Liver (tissue), 9 donors: ENCODE measurements around the gene CLCN7. TPM values are rescaled to one million over a fixed set of nuclear protein-coding genes. Genes with fewer than 3 reads are reported as not detected.

Experiments
- DNase-seq: peaks from one replicate; pipeline ENCODE4 v3.0.0-alpha.2; 2017; ENCODE audit warnings: low spot score
- H3K27ac ChIP-seq, 2 donors: one replicate each; pipeline ENCODE4 v1.7.0; 2013; ENCODE audit warnings: inconsistent platforms in 2 of 2, low read length in 2 of 2, control low read depth in 1 of 2, low read depth in 1 of 2, mild to moderate bottlenecking in 1 of 2
- H3K27me3 ChIP-seq, 4 donors: one replicate each; pipeline versions ENCODE4 v1.6.1 to v1.7.0; 2013; ENCODE audit warnings: low read length in 3 of 4, inconsistent platforms in 1 of 4, mild to moderate bottlenecking in 1 of 4, moderate library complexity in 1 of 4; ENCODE audit not compliant: control insufficient read depth in 4 of 4, insufficient read depth in 4 of 4
- H3K36me3 ChIP-seq, 4 donors: one replicate each; pipeline versions ENCODE4 v1.6.1 to v1.7.0; 2013; ENCODE audit warnings: low read length in 3 of 4, mild to moderate bottlenecking in 3 of 4, low read depth in 1 of 4, moderate library complexity in 1 of 4; ENCODE audit not compliant: control insufficient read depth in 4 of 4, insufficient read depth in 3 of 4
- H3K4me1 ChIP-seq, 4 donors: one replicate each; pipeline versions ENCODE4 v1.6.1 to v1.7.0; 2013; ENCODE audit warnings: low read length in 3 of 4, mild to moderate bottlenecking in 3 of 4, moderate library complexity in 1 of 4; ENCODE audit not compliant: control insufficient read depth in 4 of 4, insufficient read depth in 4 of 4
- H3K4me3 ChIP-seq, 3 donors: one replicate each; pipeline versions ENCODE4 v1.6.1 to v1.7.0; 2013; ENCODE audit warnings: low read length in 3 of 3, control low read depth in 1 of 3, low read depth in 1 of 3, mild to moderate bottlenecking in 1 of 3
- H3K9ac ChIP-seq, 2 donors: one replicate each; pipeline ENCODE4 v1.7.0; 2013; ENCODE audit warnings: low read length in 2 of 2, mild to moderate bottlenecking in 2 of 2, moderate library complexity in 2 of 2, control low read depth in 1 of 2, low read depth in 1 of 2
- H3K9me3 ChIP-seq, 4 donors: one replicate each; pipeline versions ENCODE4 v1.6.1 to v1.7.0; 2013; ENCODE audit warnings: low read length in 3 of 4; ENCODE audit not compliant: control insufficient read depth in 4 of 4
- ATF3 ChIP-seq: IDR thresholded peaks from 2 replicates; pipeline ENCODE4 v1.6.1; 2016; ENCODE audit warnings: antibody characterized with exemption
- EGR1 ChIP-seq, 2 donors: IDR thresholded peaks; 2 replicates each; pipeline ENCODE4 v1.6.1; 2016 to 2018; ENCODE audit warnings: antibody characterized with exemption in 2 of 2, low read depth in 2 of 2
- FOXA1 ChIP-seq: IDR thresholded peaks from 2 replicates; pipeline ENCODE4 v1.6.1; 2016; ENCODE audit warnings: antibody characterized with exemption
- FOXA2 ChIP-seq: IDR thresholded peaks from 2 replicates; pipeline ENCODE4 v1.6.1; 2016; ENCODE audit warnings: antibody characterized with exemption
- GABPA ChIP-seq, 2 donors: IDR thresholded peaks in 1 of 2; conservative IDR thresholded peaks in 1 of 2; 2 replicates each; pipeline ENCODE4 v1.6.1; 2016; ENCODE audit warnings: antibody characterized with exemption in 2 of 2, mild to moderate bottlenecking in 1 of 2, moderate library complexity in 1 of 2
- HNF4A ChIP-seq, 2 donors: conservative IDR thresholded peaks; 2 replicates each; pipeline ENCODE4 v1.6.1; 2016; ENCODE audit warnings: antibody characterized with exemption in 2 of 2, mild to moderate bottlenecking in 2 of 2
- JUND ChIP-seq, 2 donors: IDR thresholded peaks; 2 replicates each; pipeline ENCODE4 v1.6.1; 2016; ENCODE audit warnings: antibody characterized with exemption in 2 of 2
- NR2F2 ChIP-seq: IDR thresholded peaks from 2 replicates; pipeline ENCODE4 v1.6.1; 2016; ENCODE audit warnings: antibody characterized with exemption
- RXRA ChIP-seq, 2 donors: IDR thresholded peaks; 2 replicates each; pipeline ENCODE4 v1.6.1; 2017 to 2018; ENCODE audit warnings: antibody characterized with exemption in 2 of 2, mild to moderate bottlenecking in 1 of 2
- TAF1 ChIP-seq: conservative IDR thresholded peaks from 2 replicates; pipeline ENCODE4 v1.6.1; 2016; ENCODE audit warnings: antibody characterized with exemption, mild to moderate bottlenecking
- YY1 ChIP-seq: IDR thresholded peaks from 2 replicates; pipeline ENCODE4 v1.6.1; 2016; ENCODE audit warnings: antibody characterized with exemption, mild to moderate bottlenecking
- ZBTB33 ChIP-seq: IDR thresholded peaks from 2 replicates; pipeline ENCODE4 v1.6.1; 2016; ENCODE audit warnings: antibody characterized with exemption
- WGBS: extraction: QIAGEN DNeasy Blood & Tissue Kit; methylation state at CpG from one replicate; pipeline ENCODE4 v1.1.7; 2013; 5-methylcytosine and 5-hydroxymethylcytosine counted together
- polyA plus RNA-seq, 2 donors: library from polyadenylated mRNA; stranded (reverse) in 1 of 2; unstranded in 1 of 2; fragments of 200-250 nt in 1 of 2; fragments of >200 nt in 1 of 2; fragmentation: Nextera tagmentation in 1 of 2; extraction: Ambion mirVana in 1 of 2; gene quantifications; one replicate each; pipeline versions ENCODE4 v1.2.1 to v1.2.3, GENCODE V29; 2013 to 2015
- total RNA-seq, 2 donors: library from RNA; depleted of rRNA; stranded (reverse); fragments of >200 nt; gene quantifications; one replicate each; pipeline ENCODE4 v1.2.3, GENCODE V29; 2014
- TF ChIP-seq, protein P1 (sequence below): fragments of 150-350 bp; IDR thresholded peaks from 2 replicates; pipeline ENCODE4 v1.5.1; 2017; ENCODE audit warnings: improper control_type of control experiment, low read depth, low read length; ENCODE audit not compliant: missing input control
- TF ChIP-seq, protein P2 (sequence below): IDR thresholded peaks from 2 replicates; pipeline ENCODE4 v1.6.1; 2016; ENCODE audit warnings: antibody characterized with exemption, mild to moderate bottlenecking
- TF ChIP-seq, protein P3 (sequence below): IDR thresholded peaks from 2 replicates; pipeline ENCODE4 v1.6.1; 2016; ENCODE audit warnings: antibody characterized with exemption
- donor health status: healthy.
- donor health status: healthy.
- donor health status: healthy.
- donor health status: healthy.
- donor health status: healthy.

The CLCN7 gene
- total and polyA plus RNA-seq, 4 donors: 13.9 to 36.2 (median 30.2) TPM

DNA sequence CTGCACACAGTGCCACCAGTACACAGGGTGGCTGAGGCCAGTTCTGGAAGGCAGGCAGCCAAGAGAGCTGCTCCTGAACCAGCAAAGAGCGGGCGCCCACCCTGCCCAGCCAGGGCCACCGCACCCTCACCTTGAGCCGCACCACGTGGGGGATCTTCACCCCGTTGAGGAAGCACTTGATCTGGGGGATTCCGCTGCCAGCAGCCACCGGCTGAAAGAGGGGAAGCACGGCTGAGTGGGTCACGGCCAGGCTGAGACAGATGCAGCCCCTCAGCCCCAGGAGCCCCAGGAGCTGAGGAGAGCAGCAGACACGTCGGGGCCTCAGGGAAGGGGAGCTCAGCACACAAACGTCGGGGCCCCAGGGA is 15.9 kb downstream of the CLCN7 start:
- DNase-seq: no peak
- TF ChIP-seq HNF4A (conservative IDR thresholded peaks at IDR 0.05): no peak
- no peak for TF ChIP-seq FOXA1
- no peak for TF ChIP-seq ATF3
- TF ChIP-seq ZBTB33: no peak
- no peak for TF ChIP-seq YY1
- no peak for TF ChIP-seq RXRA (IDR thresholded peaks at IDR 0.05)
- TF ChIP-seq, protein P1, sequence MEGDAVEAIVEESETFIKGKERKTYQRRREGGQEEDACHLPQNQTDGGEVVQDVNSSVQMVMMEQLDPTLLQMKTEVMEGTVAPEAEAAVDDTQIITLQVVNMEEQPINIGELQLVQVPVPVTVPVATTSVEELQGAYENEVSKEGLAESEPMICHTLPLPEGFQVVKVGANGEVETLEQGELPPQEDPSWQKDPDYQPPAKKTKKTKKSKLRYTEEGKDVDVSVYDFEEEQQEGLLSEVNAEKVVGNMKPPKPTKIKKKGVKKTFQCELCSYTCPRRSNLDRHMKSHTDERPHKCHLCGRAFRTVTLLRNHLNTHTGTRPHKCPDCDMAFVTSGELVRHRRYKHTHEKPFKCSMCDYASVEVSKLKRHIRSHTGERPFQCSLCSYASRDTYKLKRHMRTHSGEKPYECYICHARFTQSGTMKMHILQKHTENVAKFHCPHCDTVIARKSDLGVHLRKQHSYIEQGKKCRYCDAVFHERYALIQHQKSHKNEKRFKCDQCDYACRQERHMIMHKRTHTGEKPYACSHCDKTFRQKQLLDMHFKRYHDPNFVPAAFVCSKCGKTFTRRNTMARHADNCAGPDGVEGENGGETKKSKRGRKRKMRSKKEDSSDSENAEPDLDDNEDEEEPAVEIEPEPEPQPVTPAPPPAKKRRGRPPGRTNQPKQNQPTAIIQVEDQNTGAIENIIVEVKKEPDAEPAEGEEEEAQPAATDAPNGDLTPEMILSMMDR: no peak
- no peak for TF ChIP-seq GABPA (IDR thresholded peaks at IDR 0.05 in 1 of 2, conservative IDR thresholded peaks at IDR 0.05 in 1 of 2)
- no peak for TF ChIP-seq EGR1 (IDR thresholded peaks at IDR 0.05; ENCODE audit: low read depth in 2 of 2)
- TF ChIP-seq, protein P2, sequence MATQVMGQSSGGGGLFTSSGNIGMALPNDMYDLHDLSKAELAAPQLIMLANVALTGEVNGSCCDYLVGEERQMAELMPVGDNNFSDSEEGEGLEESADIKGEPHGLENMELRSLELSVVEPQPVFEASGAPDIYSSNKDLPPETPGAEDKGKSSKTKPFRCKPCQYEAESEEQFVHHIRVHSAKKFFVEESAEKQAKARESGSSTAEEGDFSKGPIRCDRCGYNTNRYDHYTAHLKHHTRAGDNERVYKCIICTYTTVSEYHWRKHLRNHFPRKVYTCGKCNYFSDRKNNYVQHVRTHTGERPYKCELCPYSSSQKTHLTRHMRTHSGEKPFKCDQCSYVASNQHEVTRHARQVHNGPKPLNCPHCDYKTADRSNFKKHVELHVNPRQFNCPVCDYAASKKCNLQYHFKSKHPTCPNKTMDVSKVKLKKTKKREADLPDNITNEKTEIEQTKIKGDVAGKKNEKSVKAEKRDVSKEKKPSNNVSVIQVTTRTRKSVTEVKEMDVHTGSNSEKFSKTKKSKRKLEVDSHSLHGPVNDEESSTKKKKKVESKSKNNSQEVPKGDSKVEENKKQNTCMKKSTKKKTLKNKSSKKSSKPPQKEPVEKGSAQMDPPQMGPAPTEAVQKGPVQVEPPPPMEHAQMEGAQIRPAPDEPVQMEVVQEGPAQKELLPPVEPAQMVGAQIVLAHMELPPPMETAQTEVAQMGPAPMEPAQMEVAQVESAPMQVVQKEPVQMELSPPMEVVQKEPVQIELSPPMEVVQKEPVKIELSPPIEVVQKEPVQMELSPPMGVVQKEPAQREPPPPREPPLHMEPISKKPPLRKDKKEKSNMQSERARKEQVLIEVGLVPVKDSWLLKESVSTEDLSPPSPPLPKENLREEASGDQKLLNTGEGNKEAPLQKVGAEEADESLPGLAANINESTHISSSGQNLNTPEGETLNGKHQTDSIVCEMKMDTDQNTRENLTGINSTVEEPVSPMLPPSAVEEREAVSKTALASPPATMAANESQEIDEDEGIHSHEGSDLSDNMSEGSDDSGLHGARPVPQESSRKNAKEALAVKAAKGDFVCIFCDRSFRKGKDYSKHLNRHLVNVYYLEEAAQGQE: no peak
- no peak for TF ChIP-seq FOXA2
- TF ChIP-seq NR2F2: no peak
- no peaks in the 10 kb centered on the region for H3K9me3 ChIP-seq
- peaks cover 0 to 44% (median 7%) of the 10 kb centered on the region in 4 donors for H3K36me3 ChIP-seq
- no peaks in the 10 kb centered on the region for H3K4me1 ChIP-seq
- no peaks in the 10 kb centered on the region for H3K27me3 ChIP-seq
- H3K4me3 ChIP-seq: no peak overlapping the region
- 87% methylated on average over 14 of the region's 14 CpGs for WGBS
- no peak overlapping the region for H3K9ac ChIP-seq
- H3K27ac ChIP-seq: no peak overlapping the region

DNA sequence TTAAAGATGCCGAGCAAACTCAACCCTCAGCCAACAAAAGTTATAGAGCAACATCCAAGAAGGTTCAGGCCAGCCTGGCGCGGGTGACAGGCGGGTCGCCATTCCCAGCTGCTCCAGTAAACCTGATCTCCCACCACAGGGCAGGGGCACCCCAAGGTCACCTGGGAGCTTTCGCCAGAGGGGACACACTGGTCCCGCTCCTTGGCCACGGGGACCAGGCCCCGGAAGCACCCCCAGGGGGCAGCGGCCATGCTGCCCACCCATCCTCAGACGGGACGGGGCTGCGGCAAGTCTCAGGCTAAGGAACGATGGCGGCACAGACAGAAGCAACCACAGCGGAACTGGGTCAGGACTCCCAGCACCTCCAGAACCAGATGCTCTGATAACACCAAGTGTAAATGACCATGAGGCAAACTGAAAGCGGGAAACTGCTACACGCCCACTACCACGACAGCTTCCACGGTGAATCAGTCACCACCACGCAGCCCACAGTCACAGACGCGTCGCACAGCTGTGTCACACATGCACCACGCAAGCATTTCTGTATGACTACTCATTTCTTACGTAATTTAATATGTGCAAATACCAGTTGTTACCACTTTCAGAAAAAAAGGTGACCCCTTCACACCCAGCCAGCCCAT is 16.4 kb downstream of the CLCN7 start:
- no peak overlapping the region for H3K4me3 ChIP-seq
- no peaks in the 10 kb centered on the region for H3K9me3 ChIP-seq
- 95% methylated on average over 26 of the region's 26 CpGs for WGBS
- H3K27me3 ChIP-seq: no peaks in the 10 kb centered on the region
- no peak for TF ChIP-seq ZBTB33
- TF ChIP-seq, protein P2: no peak
- no peak for TF ChIP-seq YY1
- no peak for TF ChIP-seq TAF1
- no peak for TF ChIP-seq EGR1 (IDR thresholded peaks at IDR 0.05; ENCODE audit: low read depth in 2 of 2)
- no peak for TF ChIP-seq JUND (IDR thresholded peaks at IDR 0.05)
- TF ChIP-seq HNF4A (conservative IDR thresholded peaks at IDR 0.05): no peak
- TF ChIP-seq, protein P3, sequence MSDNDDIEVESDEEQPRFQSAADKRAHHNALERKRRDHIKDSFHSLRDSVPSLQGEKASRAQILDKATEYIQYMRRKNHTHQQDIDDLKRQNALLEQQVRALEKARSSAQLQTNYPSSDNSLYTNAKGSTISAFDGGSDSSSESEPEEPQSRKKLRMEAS: no peak
- no peak for TF ChIP-seq ATF3
- no peak overlapping the region for H3K27ac ChIP-seq
- H3K36me3 ChIP-seq: peaks cover 0 to 49% (median 9%) of the 10 kb centered on the region in 4 donors
- H3K9ac ChIP-seq: no peak overlapping the region
- no peaks in the 10 kb centered on the region for H3K4me1 ChIP-seq
- no peak for DNase-seq
